Kidney glomerular epithelial cell (primary cell): ENCODE data around the gene NOP10.
A peak's percentile ranks its signal among the peaks of the same experiment; 100 is the strongest.

Experiments used
- DNase-seq: peaks from one replicate; lab custom pipeline; 2025; lab: John Stamatoyannopoulos, UW

The NOP10 gene

GRCh38 chr15:34331809-34332208 lies 11.1 kb downstream of the NOP10 start:
- no peak for DNase-seq

- DNase-seq = no peak
Observed at GRCh38 chr15:34330279-34330678, 12.7 kb downstream of the NOP10 start.

DNA sequence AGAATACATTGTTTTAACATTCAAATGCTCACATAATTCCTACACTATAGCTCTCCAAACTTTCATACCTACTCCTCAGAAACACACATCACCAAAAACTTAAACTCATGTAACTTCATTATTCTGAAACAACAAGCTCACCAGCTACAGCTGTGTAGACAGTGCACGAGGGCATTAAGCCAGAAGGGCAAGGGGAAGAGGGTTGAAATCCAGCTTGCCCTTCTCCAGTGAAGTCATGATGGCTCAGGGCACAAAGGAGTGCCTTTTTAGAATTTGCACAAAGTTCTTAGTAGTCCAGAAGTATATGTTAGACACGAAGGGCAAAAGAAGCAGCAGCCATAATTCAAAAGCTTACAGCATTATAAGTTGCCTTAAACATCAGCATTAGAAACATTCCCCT lies 13.9 kb downstream of the NOP10 start:
- no peak for DNase-seq

DNA sequence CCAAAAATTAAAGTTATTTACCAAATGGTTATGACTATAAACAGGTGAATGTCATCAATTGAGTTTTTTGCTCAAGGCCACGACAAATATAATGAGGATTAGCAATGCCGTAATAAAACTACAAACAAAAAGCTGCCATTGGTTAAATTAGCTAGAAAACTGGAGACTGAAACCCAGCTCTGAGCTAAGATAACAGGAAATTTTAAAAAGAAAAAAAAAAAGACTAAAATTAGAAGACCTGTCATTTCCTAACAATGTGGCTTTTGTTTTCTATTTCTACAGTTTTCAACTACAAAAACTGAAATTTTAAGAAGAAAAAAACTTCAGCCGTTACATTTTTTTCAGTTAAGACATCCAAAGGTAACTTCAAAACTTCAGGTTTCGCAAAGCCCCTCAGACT lies 15.0 kb downstream of the NOP10 start:
- no peak for DNase-seq

DNA sequence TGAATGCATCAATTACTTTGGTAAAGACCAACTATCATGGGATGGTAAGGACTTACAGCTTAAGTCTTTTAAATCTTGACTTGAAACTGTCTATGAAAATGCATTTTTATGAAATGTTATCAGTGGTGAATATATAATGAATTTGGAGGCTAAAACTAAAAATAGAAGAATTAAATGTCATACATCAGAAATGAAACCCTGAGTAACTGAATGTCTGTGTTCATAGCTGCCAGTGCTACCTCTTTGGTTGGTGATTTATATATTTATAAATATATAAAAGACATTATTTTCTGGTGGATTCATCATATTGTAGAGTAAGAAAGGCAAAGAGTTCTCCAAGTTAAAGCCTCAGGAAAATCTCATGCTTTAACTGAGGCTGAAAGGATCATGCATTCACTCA lies 17.6 kb downstream of the NOP10 start:
- no peak for DNase-seq

GRCh38 chr15:34324933-34325332 lies 18.0 kb downstream of the NOP10 start:
- no peak for DNase-seq

- no peak for DNase-seq
Observed at GRCh38 chr15:34323217-34323616, 19.7 kb downstream of the NOP10 start.

GRCh38 chr15:34318277-34319079 lies 24.5 kb downstream of the NOP10 start:
- DNase-seq = peak; percentile 65

DNA sequence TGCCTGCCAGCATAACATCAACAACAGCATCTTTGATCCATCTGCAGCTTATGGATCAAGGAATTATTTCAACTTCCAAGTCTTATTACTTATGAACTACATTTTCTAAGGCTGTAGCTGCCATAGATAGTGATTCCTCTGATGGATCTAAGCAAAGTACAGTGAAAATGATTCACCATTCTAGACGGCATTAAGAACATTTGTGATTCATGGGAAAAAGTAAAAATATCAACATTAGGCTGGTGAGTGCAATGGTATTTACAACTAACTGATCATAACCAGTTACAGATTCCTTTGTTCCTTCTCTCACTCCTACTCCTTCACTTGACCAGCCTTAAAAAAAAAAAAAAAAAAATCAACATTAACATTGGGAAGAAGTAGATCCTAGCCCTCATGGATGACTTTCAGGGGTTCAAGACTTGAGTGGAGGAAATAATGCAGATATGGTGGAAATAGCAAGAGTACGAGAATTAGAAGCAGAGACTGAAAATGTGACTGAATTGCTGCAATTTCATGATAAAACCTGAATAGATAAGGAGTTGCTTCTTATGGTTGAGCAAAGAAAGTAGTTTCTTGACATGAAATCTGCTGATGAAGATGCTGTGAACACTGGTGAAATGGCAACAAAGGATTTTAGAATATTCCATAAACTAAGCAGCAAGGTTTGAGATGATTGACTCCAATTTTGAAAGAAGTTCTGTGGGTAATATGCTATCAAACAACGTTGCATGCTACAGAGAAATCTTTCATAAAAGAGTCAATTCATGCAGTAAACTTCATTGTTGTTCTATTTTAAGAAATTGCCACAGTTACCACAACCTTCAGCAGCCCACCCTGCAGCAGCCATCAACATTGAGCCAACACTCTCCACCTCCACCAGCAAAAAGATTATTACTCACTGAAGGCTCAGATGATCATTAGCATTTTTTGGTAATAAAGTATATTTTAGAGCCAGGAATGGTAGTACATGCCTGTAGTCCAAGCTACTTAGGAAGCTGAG lies 28.1 kb downstream of the NOP10 start:
- no peak for DNase-seq

DNA sequence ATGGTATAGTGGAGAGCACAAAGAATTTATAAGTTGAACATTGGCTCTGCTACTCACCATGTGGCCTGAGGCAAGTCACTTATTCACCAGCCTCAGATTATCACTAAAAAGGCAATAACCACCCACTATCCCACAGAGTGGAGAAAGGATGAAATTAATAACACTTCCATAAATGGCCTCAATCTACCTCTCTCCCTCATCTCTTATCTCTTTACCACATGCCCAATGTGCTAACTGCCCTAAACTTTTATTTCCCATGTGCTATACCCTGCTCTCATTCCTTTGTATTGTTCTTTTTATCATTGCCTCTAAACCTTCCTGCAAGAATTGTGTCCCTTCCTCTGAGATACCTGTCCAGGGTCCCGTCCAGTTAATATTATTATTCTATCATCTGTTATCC lies 31.4 kb downstream of the NOP10 start:
- DNase-seq = no peak

GRCh38 chr15:34304613-34305012 lies 38.3 kb downstream of the NOP10 start:
- DNase-seq = peak; percentile 28

GRCh38 chr15:34301058-34301457 lies 41.9 kb downstream of the NOP10 start:
- no peak for DNase-seq

DNA sequence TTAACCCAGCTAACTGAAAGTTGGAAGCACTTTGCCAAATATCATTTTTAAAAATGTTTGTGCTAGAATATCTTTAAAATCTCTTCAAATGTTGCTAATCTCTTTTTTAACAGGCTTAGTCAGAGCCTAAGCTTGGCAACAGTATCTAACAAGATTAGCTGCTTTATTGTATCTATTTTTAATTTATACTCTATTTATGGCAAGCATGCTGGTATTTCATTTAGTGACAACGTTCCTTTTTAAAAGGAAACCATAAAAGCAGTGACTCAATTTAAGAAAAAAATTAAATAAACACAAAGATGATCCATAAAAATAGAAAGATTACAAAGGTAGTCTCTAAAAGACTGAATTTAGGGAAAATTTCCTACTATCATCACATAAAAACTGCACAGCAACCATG lies 45.9 kb downstream of the NOP10 start:
- no peak for DNase-seq

- no peak for DNase-seq
Observed at GRCh38 chr15:34292621-34293020, 50.3 kb downstream of the NOP10 start.
